ENCODE measurements around the gene A4GALT. TPM values are rescaled to one million over a fixed set of nuclear protein-coding genes. Genes with fewer than 3 reads are reported as not detected.

A4GALT gene
- total RNA-seq, 1 experiment from 2014 or later, result 22.1 TPM

GRCh38 chr22:42651134-42651533 lies 69.5 kb downstream of the A4GALT start:
- ChIA-PET POLR2A (no interaction called here), CTCF (no interaction called here)
- no peak for TF ChIP-seq RELA (CRISPR knock-in tag; IDR thresholded peaks at IDR 0.05; ENCODE audit: borderline replicate concordance)
- TF ChIP-seq ZNF396 (CRISPR knock-in tag; IDR thresholded peaks at IDR 0.05; ENCODE audit: borderline replicate concordance), result no peak
- no peak for TF ChIP-seq ZNF512 (CRISPR knock-in tag; IDR thresholded peaks at IDR 0.05; ENCODE audit: borderline replicate concordance)
- TF ChIP-seq MXD4 (CRISPR knock-in tag; IDR thresholded peaks at IDR 0.05; ENCODE audit: borderline replicate concordance), result no peak
- no peak for TF ChIP-seq STAT6 (CRISPR knock-in tag; conservative IDR thresholded peaks at IDR 0.05; ENCODE audit: low read depth)
- TF ChIP-seq NR2C2 (CRISPR knock-in tag; IDR thresholded peaks at IDR 0.05), result no peak
- no peak for TF ChIP-seq TP53 (CRISPR knock-in tag; IDR thresholded peaks at IDR 0.05)
- TF ChIP-seq ETV6 (CRISPR knock-in tag; IDR thresholded peaks at IDR 0.05), result no peak
- no peak for TF ChIP-seq ZNF416 (CRISPR knock-in tag; IDR thresholded peaks at IDR 0.05)
- TF ChIP-seq SP1 (CRISPR knock-in tag; conservative IDR thresholded peaks at IDR 0.05), result no peak
- Mint-ChIP-seq H3K36me3 (no peaks in the 10 kb centered on the region), H3K9me3 (no peaks in the 10 kb centered on the region), H3K4me1 (peaks cover 7% of the 10 kb centered on the region), H3K27ac (no peak overlapping the region), H3K27me3 (ENCODE audit: low read depth) (no peaks in the 10 kb centered on the region; the same call in 1 of the 2 replicates), H3K4me3 (no peak overlapping the region)
- ATAC-seq (no peak), DNase-seq (ENCODE audit: low spot score) (no peak)

- TF ChIP-seq ZSCAN18 (CRISPR knock-in tag; IDR thresholded peaks at IDR 0.05) (no peak), GTF2I (CRISPR knock-in tag; conservative IDR thresholded peaks at IDR 0.05) (peak; percentile 90), SP1 (CRISPR knock-in tag; conservative IDR thresholded peaks at IDR 0.05) (peak; percentile 56), ZNF232 (CRISPR knock-in tag; IDR thresholded peaks at IDR 0.05) (0 out of 2 replicates have a peak, but pooled peaks have one; percentile 14), JUN (CRISPR knock-in tag; IDR thresholded peaks at IDR 0.05) (no peak), CREM (CRISPR knock-in tag; IDR thresholded peaks at IDR 0.05) (0 out of 2 replicates have a peak, but pooled peaks have one; percentile 41), ZBTB43 (CRISPR knock-in tag; IDR thresholded peaks at IDR 0.05) (no peak)
- no peaks in the 10 kb centered on the region; the same call in 1 of the 2 replicates for H3K27me3 Mint-ChIP-seq (ENCODE audit: low read depth)
- H3K36me3 Mint-ChIP-seq, result no peaks in the 10 kb centered on the region
- peak within 1 kb of the TSS; percentile 94 for H3K4me3 Mint-ChIP-seq
- peak within 1 kb of the TSS; percentile 93 for H3K27ac Mint-ChIP-seq
- H3K9me3 Mint-ChIP-seq, result no peaks in the 10 kb centered on the region
- ChIA-PET CTCF (interaction anchor here (0.6 to 1.7 kb wide), 15 partner anchors 10 to 1087 kb away, joined by 3 to 7 read pairs (median 3); partner anchors contain the start of gene POLDIP3), POLR2A (interaction anchor here (0.7 kb wide), 1 partner anchor 38 kb away, joined by 3 read pairs; no protein-coding TSS in a partner anchor)
- DNase-seq (ENCODE audit: low spot score), result peak; percentile 87
- peaks cover 19% of the 10 kb centered on the region for H3K4me1 Mint-ChIP-seq
- peak; percentile 94 for ATAC-seq
Observed at GRCh38 chr22:42649246-42650099, 71.2 kb downstream of the A4GALT start, which contains the start of gene CYB5R3. TSS of gene CYB5R3 (minus strand) at chr22:42649392. CDS start at chr22:42649315, 77 bp downstream.

Measured in WTC11 (cell line).